Activated CD4-positive, alpha-beta T cell treated with anti-CD3 and anti-CD28 coated beads, Interleukin-2, amount 50 U/mL, for 48 hours (primary cell): ENCODE data around the gene TMEM62.
"Not testable (repeated sequence)": the region's sequence is repeated elsewhere in the genome, so short reads cannot be mapped to it uniquely, and the experiment has no call there.

ENCODE experiments used
- DNase-seq, 2 experiments: peaks; one replicate each; pipeline ENCODE4 v3.0.0-alpha.2; 2020

Gene TMEM62

DNA sequence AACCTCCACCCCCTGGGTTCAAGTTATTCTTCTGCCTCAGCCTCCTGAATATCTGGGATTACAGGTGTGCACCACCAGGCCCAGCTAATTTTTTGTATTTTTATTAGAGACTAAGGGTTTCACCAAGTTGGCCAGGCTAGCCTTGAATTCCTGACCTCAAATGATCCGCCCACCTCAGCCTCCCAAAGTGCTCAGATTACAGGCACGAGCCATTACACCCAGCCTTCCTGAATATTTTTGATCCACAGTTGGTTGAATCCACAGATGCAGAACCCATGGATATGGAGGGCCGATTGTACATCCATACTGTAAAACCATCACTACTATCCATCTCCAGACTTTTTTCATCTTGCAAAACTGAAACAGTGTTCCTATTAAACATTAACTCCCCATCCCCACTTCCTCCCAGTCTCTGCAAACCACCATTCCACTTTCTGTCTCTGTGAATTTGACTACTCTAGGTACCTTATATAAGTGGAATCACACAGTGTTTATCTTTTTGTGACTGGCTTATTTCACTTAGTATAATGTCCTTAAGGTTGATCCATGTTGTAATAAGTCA, 8.2 kb upstream of the TMEM62 start:
- no peak for DNase-seq

DNA sequence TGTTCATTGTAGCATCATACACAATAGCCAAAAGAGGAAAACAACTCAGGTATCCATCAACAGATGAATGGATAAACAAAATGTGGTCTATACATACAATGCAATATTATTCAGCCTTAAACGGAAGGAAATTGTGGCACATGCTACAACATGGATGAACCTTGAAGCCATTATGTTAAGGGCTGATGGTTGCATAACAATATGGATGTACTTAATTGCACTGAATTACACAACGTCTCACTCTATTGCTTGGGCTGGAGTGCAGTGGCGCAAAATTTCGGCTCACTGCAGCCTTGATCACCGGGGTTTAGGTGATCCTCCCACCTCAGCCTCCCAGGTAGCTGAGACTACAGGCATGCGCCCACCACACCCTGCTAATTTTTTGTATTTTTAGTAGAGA, 7.0 kb upstream of the TMEM62 start:
- DNase-seq: no peak

DNA sequence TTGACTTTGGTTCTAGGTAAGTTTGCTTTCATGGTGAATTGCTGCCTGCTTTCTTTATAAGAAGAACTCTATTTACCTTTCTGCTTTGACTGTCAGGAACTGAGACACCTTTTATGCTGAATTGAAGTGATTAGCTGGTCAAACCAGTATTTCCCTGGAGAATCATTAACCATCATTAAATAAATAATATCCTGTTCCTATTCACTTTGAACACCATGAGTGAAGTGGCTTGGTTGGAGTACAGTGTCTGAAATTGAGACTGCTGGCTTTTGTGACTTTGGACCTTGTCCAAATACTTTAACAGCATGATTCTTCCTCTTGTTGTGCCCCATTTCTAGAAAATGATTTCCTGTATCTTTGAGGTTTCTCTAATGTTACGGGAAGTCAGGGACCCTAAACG, 5.6 kb upstream of the TMEM62 start:
- DNase-seq: no peak

DNA sequence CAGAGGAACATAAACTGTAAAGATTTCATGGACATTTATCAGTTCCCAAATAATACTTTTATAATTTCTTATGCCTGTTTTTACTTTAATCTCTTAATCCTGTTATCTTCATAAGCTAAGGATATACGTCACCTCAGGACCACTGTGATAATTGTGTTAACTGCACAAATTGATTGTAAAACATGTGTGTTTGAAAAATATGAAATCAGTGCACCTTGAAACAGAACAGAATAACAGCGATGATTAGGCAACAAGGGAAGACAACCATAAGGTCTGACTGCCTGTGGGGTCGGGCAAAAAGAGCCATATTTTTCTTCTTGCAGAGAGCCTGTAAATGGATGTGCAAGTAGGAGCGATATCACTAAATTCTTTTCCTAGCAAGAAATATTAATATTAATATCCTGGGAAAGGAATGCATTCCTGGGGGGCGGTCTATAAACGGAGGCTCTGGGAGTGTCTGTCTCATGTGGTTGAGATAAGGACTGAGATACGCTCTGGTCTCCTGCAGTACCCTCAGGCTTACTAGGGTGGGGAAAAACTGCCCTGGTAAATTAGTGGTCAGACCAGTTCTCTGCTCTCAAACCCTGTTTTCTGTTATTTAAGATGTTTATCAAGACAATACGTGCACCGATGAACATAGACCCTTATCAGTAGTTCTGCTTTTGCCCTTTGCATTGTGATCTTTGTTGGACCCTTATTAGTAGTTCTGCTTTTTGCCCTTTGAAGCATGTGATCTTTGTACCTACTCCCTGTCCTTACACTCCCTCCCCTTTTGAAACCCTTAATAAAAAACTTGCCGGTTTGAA, 5.0 kb upstream of the TMEM62 start:
- not testable (repeated sequence) for DNase-seq

DNA sequence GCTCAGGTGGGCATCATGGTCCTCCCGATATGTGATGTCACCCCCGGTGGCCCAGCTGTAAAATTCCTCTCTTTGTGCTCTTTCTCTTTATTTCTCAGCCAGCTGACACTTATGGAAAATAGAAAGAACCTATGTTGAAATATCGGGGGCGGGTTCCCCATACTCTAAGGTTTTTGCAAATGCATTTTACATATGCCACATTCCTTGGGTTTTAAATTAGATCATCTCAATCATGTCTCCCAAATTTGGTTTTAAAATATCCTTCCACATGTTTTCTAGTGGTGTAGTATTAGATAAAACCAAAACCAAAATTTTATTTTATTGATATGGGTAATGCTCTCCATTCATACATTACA, 4.4 kb upstream of the TMEM62 start:
- no peak for DNase-seq

DNA sequence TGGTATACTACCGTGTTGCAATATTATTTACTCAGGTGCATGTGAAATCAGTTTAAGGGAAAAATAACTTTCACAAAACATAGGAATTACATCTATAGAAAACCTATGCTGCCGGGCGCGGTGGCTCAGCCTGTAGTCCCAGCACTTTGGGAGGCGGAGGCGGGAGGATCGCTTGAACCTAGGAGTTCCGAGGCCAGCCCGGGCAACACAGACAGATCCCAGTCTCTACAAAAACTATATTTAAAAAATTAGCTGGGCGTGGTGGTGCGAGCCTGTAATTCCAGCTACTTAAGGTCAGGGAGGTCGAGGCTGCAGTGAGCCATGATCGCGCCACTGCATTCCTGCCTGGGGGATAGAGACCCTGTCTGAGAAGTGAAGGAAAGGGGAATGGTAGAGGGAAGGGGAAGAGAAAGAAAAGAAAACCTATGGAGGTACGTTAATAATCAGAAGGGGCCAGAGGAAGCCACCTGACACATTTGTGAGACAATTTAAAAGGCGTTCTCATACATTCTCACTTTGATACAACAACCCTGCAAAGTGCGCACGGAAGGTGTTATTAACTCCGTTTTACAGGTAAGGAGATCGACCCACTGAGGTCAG, 456 bp upstream of the TMEM62 start:
- no peak for DNase-seq

DNA sequence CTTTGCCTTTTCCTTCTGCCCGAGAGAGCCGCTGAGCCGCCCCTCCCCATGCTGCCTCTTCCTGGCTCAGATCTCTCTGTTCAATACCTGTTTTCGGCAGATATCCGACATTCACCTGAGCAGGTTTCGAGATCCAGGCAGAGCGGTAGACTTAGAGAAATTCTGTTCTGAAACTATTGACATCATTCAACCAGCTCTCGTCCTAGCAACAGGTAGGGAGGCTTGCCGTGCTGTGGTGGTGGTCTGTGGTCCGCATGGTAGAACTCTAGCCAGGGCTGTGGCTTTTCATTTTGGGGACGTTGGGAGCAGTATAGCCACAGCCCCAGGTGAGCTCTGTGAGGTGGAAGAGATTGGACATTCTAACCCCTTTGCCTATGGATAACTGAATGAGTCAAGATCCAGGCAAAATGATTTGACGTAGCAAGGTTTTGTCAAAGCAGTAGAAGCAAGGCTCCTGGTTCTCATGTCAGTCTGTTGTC, 810 bp downstream of the TMEM62 start:
- DNase-seq: no peak

DNA sequence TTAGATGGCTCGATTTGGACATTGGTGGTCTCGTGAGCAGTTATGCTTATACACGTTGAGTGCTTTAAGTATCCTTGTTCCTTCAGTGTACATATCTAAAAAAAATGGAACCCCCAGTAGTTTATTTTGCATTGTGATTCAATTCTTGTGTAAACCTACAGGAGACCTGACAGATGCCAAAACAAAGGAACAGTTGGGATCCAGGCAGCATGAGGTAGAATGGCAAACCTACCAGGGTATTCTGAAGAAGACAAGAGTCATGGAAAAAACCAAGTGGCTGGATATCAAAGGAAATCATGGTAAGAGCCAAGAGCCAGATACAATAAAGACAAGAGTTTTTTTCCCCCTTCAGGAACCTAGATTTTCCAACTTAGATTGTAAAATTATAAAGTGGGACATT, 2.0 kb downstream of the TMEM62 start:
- no peak for DNase-seq

DNA sequence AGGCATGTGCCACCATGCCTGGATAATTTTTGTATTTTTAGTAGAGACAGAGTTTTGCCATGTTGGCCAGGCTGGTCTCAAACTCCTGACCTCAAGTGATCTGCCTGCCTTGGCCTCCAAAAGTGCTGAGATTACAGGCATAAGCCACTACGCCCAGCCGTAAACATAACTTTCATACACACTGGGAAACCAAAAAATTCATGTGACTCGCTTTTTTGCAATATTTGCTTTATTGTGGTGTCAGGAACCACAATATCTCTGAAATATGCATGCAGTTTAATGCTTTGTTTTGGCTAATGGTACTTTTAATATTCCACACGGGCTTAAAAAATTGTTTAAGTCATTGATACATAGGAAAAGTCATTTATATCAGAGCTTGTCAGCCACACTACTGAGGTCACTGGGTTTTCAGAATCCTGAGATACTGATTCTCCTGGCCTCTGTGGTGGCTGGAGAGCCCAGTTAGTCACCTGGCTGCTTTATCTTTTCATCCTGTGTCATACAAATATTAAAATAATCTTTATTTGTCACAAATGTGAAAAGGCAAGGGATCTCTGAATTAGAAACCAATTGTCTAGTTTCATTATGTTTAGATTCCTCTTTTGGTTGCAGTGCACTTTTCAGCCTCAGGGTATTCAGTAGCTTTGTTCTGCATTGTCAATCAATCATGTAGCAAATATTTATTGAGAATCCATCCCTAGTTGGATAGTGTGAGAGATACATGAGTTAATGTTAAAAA, 10.0 kb downstream of the TMEM62 start:
- no peak for DNase-seq

DNA sequence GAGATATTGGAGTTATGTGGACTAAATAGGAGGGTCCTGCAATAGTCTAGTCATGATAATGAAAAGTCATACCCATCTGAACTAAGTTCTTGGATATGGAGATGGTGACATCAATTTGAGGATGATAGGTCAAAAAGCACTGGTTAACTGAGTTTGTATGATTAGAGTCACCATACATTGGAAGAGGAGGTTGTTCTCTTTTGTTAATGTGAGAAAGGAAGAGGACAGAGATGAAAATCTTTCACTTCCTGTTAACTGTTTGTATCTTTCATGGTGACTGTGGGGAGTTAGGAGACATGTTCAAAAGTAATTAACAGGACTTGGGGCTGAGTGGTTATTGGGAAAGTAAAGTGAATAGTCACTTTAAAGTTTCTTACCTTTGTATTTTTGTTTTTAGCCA, 11.1 kb downstream of the TMEM62 start:
- no peak for DNase-seq

DNA sequence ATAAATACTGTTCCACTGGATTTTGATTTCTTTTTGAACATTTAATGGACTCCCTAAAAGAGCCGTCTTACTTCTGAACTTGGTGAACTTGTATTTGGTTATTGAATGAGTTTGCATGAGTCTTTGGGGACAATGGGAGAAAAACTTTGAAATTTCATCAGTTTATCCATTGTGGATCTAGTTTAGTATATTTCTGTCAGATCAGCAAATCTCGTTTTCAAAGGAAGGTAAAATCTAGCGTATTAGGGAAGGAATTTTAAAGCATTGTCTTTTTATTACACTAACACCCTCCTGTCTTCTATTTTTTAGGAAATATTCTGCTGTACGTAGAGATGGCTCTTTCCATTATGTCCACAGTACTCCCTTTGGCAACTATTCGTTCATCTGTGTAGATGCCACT, 12.8 kb downstream of the TMEM62 start:
- no peak for DNase-seq

DNA sequence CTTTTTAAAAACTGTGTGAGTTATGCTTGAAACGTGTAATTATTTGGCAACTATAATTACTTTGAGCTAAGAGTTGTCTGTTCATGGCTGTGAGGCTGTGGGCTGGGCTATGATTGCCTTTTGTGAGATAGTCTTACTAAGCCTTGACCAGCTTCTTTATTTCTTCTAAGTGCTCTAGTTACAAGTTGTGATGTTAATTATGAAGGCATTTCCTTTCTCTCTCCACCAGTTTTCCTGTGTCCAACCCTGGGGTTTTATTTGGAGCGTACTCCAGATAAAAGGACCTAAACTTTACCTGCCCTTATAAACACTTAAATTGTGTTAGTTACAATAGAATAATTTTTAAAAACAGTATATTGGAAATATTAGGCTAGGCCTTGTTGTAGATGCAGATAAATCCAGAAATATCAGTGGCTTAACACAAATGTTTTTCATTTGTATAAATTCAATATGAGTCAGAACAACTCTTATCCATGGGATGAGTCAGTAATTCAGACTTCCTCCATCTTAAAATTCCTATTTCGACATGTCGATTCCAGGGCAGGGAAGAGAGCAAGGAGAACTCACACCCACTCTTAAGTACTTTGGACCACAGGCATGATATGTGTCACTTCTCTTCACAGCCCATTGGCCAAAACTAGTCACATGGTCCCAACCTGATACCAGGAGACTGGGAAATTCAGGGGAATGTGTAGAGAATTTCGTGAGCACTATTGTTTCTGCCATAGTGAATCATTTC, 17.0 kb downstream of the TMEM62 start:
- no peak for DNase-seq

DNA sequence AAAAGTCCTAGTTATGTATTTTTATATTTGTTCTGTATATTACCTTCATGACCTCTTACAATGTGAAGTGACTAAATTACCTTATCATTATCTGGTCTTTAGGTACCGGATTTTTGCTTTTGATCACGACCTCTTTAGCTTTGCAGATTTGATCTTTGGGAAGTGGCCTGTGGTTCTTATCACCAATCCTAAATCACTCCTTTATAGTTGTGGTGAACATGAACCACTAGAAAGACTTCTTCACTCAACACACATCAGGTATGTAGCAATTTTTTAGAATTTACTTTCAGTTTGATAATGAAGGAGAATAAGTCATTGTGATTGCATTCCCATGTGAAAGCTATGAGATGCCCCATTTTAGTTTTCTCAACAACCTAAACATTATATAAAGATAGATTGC, 18.3 kb downstream of the TMEM62 start:
- no peak for DNase-seq

DNA sequence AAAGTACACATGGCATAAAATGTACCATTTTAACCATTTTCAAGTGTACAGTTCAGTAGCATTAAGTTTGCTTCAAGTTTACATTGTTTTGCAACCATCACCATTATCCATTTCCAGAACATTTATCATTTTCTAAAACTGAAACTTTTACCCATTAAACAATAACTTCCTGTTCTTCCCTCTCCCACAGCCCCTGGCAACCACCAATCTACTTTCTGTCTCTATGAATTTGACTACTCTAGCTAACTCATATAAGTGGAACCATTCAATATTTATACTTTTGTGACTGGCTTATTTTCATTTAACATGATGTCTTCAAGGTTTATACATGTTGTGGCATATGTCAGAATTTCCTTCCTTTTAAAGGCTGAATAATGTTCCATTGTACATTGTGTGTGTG, 19.9 kb downstream of the TMEM62 start:
- DNase-seq: no peak

DNA sequence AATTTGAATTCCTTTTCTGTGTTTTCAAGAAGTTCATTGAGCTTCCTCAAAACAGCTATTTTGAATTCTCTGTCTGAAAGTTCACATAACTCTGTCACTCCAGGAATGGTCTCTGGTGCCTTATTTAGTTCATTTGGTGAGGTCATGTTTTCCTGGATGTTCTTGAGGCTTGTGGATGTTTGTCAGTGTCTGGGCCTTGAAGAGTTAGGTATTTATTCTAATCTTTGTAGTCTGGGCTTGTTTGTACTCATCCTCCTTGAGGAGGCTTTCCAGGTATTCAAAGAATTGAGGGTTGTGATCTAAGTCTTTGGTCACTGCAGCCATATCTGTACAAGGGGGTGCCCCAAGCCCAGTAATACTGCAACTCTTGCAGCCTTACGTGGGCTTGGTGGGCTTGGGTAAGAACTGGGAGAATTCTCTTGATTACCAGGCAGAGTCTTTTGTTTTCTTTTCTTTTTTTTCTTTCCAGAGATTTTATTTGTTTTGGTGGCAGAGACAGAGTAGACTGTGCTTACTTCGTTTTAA, 32.5 kb downstream of the TMEM62 start:
- DNase-seq: no peak

DNA sequence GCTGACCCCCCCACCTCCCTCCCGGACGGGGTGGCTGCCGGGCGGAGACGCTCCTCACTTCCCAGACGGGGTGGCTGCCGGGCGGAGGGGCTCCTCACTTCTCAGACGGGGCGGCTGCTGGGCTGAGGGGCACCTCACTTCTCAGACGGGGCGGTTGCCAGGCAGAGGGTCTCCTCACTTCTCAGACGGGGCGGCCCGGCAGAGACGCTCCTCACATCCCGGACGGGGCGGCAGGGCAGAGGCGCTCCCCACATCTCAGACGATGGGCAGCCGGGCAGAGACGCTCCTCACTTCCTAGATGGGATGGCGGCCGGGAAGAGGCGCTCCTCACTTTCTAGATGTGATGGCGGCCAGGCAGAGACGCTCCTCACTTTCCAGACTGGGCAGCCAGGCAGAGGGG, 33.9 kb downstream of the TMEM62 start:
- DNase-seq: not testable (repeated sequence)

DNA sequence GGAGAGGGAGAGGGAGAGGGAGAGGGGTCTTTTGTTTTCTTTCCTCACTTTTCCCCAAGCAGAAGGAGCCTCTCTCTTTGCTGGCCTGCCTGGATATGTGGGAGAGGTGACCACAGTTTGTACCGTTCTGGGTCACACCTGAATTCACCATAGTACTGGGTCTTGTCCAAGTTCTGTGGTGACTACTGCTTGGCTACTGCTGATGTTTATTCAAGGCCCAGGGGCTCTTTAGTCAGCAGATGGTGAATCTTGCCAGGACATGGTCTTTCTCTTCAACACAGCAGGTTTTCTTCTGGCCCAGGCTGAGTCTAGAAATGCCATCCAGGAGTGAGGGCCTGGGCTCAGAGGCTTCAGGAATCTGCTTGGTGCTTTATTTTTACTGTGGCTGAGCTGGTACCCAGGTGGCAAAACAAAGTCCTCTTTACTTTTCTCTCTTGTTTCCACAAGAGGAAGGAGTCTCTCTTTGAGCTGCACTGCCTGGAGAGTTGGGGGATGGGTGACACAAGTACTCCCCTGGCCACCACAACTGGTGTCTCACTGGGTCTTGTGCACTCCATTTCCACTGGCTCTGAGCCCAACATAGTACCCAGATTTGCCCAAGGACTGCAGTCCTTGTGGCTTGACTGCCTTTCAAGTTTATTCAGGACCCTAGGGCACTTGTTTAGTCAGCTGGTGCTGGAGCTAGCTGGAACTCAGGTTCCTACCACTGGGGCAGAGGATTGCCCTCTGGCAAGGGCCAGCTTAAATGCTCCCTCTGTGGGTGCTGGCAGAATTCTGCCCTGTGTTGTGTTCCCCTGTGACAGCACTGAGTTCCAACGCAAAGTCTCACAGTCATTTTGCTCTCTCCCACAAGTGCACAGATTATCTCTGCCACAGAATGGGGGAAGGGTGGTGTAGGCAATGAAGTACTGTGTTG, 35.1 kb downstream of the TMEM62 start:
- no peak for DNase-seq

DNA sequence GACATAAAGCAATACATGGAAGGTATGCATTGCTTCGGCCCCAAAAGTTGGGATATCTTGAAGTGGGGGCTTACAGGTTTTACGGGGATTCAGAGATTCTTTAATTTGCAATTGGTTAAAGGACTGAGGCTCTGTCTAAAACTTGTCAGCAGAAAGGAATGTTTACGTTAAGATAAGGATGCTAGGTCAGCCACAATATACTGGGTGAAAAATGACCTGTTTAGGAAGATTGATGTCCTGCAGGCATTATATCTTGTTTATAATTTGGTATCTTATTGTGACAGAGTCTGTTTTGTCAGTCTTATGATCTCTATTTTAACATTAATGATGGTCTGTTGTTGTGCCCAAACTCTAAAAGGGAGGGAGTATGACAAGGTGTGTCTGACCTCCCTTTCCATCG, 36.5 kb downstream of the TMEM62 start:
- no peak for DNase-seq

DNA sequence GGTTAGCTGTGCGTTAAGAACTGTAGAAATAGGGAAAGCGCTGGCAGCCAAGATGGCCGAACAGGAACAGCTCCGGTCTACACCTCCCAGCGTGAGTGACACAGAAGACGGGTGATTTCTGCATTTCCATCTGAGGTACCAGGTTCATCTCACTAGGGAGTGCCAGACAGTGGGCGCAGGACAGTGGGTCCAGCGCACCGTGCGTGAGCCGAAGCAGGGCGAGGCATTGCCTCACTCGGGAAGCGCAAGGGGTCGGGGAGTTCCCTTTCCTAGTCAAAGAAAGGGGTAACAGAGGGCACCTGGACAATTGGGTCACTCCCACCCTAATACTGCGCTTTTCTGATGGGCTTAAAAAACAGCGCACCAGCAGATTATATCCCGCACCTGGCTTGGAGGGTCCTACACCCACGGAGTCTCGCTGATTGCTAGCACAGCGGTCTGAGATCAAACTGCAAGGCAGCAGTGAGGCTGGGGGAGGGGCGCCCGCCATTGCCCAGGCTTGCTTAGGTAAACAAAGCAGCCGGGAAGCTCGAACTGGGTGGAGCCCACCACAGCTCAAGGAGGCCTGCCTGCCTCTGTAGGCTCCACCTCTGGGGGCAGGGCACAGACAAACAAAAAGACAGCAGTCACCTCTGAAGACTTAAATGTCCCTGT, 42.4 kb downstream of the TMEM62 start:
- not testable (repeated sequence) for DNase-seq

DNA sequence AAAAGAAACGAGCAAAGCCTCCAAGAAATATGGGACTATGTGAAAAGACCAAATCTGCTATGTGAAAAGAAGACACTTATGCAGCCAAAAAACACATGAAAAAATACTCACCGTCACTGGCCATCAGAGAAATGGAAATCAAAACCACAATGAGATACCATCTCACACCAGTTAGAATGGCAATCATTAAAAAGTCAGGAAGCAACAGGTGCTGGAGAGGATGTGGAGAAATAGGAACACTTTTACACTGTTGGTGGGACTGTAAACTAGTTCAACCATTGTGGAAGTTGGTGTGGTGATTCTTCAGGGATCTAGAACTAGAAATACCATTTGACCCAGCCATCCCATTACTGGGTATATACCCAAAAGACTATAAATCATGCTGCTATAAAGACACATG, 43.8 kb downstream of the TMEM62 start:
- not testable (repeated sequence) for DNase-seq

DNA sequence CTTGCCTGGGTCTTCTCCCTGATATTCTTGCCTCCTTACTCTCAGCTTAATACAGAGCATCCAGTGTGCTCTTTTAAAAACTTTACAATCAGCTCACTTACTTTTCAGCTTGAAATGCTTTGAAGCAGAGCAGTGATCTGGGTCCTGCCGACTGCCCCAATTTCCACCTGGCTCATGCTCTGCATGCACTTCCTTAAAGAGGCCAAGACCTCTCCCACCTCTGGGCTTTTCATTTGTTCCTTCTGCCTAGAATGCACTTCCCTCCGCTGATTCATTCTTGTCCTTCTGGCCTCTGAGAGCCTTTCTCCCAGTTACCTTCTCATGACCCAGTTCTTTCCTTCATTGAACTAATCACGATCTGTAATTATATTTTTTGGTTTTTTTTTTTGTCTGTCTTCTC, 49.9 kb downstream of the TMEM62 start:
- DNase-seq: no peak
